SK-N-SH (cell line): ENCODE data around the gene JAG1. TPM values are rescaled to one million over a fixed set of nuclear protein-coding genes. Genes with fewer than 3 reads are reported as not detected.
"Not testable (repeated sequence)": the region's sequence is repeated elsewhere in the genome, so short reads cannot be mapped to it uniquely, and the experiment has no call there.

Experiments used
- CTCF ChIA-PET: fragments of 300-600, 350-600 bp; formaldehyde crosslinking; extraction: SDS; loops from one replicate; lab custom pipeline; 2021; lab: Yijun Ruan, JAX
- POLR2A ChIA-PET: fragments of 350-600 bp; sonication (Branson Sonifier 250); formaldehyde crosslinking; extraction: SDS; loops from one replicate; lab custom pipeline; 2020; ENCODE audit warnings: antibody characterized with exemption, inconsistent platforms; lab: Yijun Ruan, JAX
- DNase-seq: peaks from one replicate; pipeline ENCODE4 v3.0.0; 2012
- H2AFZ ChIP-seq: fragments of 200-600 bp; sonication (generic); 2 replicates; pipeline ENCODE4 v1.8.1; 2016; ENCODE audit warnings: antibody characterized with exemption, mild to moderate bottlenecking, low read depth
- H3F3A ChIP-seq: fragments of 200-600 bp; sonication (generic); replicated peaks from 2 replicates; pipeline ENCODE3; 2016; ENCODE audit warnings: antibody characterized with exemption, mild to moderate bottlenecking; ENCODE audit not compliant: insufficient read depth
- H3K27ac ChIP-seq, 2 experiments: fragments of 200-500 bp in 1 of 2; fragments of 200-600 bp in 1 of 2; sonication (Bioruptor generic) in 1 of 2; sonication (generic), shearing (Covaris generic) in 1 of 2; 2 replicates each; pipeline versions ENCODE4 v1.5.1 to v1.6.1; 2014 to 2016; ENCODE audit warnings: low read depth in 2 of 2, inconsistent platforms in 1 of 2, low read length in 1 of 2, mild to moderate bottlenecking in 1 of 2, mixed read lengths in 1 of 2
- H3K27me3 ChIP-seq: fragments of 200-600 bp; sonication (generic), shearing (Covaris generic); 2 replicates; pipeline ENCODE4 v1.6.1; 2016; ENCODE audit warnings: mixed run types; ENCODE audit not compliant: insufficient read depth
- H3K36me3 ChIP-seq, 2 experiments: fragments of 200-500 bp in 1 of 2; fragments of 200-600 bp in 1 of 2; sonication (Bioruptor generic) in 1 of 2; sonication (generic) in 1 of 2; replicated peaks in 1 of 2; 2 replicates each; pipeline versions ENCODE3 to v1.5.1; 2014 to 2016; ENCODE audit warnings: low read length in 1 of 2, mild to moderate bottlenecking in 1 of 2; ENCODE audit not compliant: insufficient read depth in 2 of 2, control insufficient read depth in 1 of 2
- H3K4me1 ChIP-seq, 2 experiments: fragments of 200-500 bp in 1 of 2; fragments of 200-600 bp in 1 of 2; sonication (Bioruptor generic) in 1 of 2; sonication (generic), shearing (Covaris generic) in 1 of 2; 2 replicates each; pipeline versions ENCODE4 v1.5.1 to v1.6.1; 2014 to 2016; ENCODE audit warnings: low read depth in 1 of 2, low read length in 1 of 2, mixed run types in 1 of 2; ENCODE audit not compliant: insufficient read depth in 2 of 2, control insufficient read depth in 1 of 2
- H3K4me2 ChIP-seq: fragments of 200-600 bp; sonication (generic), shearing (Covaris generic); 2 replicates; pipeline ENCODE4 v1.6.1; 2017; ENCODE audit warnings: mixed run types
- H3K4me3 ChIP-seq, 2 experiments: fragments of 200-500 bp in 1 of 2; fragments of 200-600 bp in 1 of 2; sonication (Bioruptor generic) in 1 of 2; sonication (generic), shearing (Covaris generic) in 1 of 2; 2 replicates each; pipeline versions ENCODE4 v1.5.1 to v1.8.1; 2014 to 2016; ENCODE audit warnings: low read depth in 2 of 2, inconsistent platforms in 1 of 2, low read length in 1 of 2, mild to moderate bottlenecking in 1 of 2, mixed read lengths in 1 of 2, moderate library complexity in 1 of 2
- H3K79me2 ChIP-seq: fragments of 200-600 bp; sonication (generic); 2 replicates; pipeline ENCODE4 v1.8.1; 2017; ENCODE audit warnings: mild to moderate bottlenecking; ENCODE audit not compliant: insufficient read depth
- H3K9ac ChIP-seq: fragments of 200-600 bp; sonication (generic); 2 replicates; pipeline ENCODE4 v1.6.1; 2017; ENCODE audit warnings: mixed run types
- H3K9me2 ChIP-seq: fragments of 200-600 bp; sonication (generic); 2 replicates; pipeline ENCODE4 v1.6.1; 2017; ENCODE audit warnings: mixed run types
- H3K9me3 ChIP-seq: fragments of 200-600 bp; sonication (generic); 2 replicates; pipeline ENCODE4 v1.6.1; 2017; ENCODE audit warnings: mixed run types, mild to moderate bottlenecking, moderate library complexity
- H4K20me1 ChIP-seq: fragments of 200-600 bp; sonication (generic); 2 replicates; pipeline ENCODE4 v1.6.1; 2017; ENCODE audit warnings: mild to moderate bottlenecking, mixed run types; ENCODE audit not compliant: insufficient read depth
- EP300 ChIP-seq, 2 experiments: IDR thresholded peaks; 2 replicates each; pipeline versions ENCODE4 v1.4.0 to v1.6.1; 2012; ENCODE audit warnings: borderline replicate concordance in 1 of 2, low read depth in 1 of 2, low read length in 1 of 2
- GABPA ChIP-seq: IDR thresholded peaks from 2 replicates; pipeline ENCODE4 v1.4.0; 2012; ENCODE audit warnings: low read depth, mild to moderate bottlenecking
- JUND ChIP-seq: IDR thresholded peaks from 2 replicates; pipeline ENCODE4 v1.4.0; 2012
- POLR2AphosphoS5 ChIP-seq: IDR thresholded peaks from 2 replicates; pipeline ENCODE4 v1.6.1; 2012; ENCODE audit warnings: low read depth, low read length
- RAD21 ChIP-seq: IDR thresholded peaks from 2 replicates; pipeline ENCODE4 v1.6.1; 2012; ENCODE audit warnings: mild to moderate bottlenecking, low read length
- REST ChIP-seq: IDR thresholded peaks from 2 replicates; pipeline ENCODE4 v1.6.1; 2012; ENCODE audit warnings: mild to moderate bottlenecking, low read depth, low read length, moderate library complexity
- RXRA ChIP-seq: IDR thresholded peaks from 2 replicates; pipeline ENCODE4 v1.4.0; 2012; ENCODE audit warnings: low read depth, mild to moderate bottlenecking, borderline replicate concordance
- TCF12 ChIP-seq: IDR thresholded peaks from 2 replicates; pipeline ENCODE4 v1.4.0; 2012
- TEAD4 ChIP-seq: IDR thresholded peaks from 2 replicates; pipeline ENCODE4 v1.4.0; 2012; ENCODE audit warnings: mild to moderate bottlenecking, borderline replicate concordance; ENCODE audit not compliant: insufficient read depth
- YY1 ChIP-seq: IDR thresholded peaks from 2 replicates; pipeline ENCODE4 v1.4.0; 2012; ENCODE audit warnings: low read depth, mild to moderate bottlenecking
- WGBS: methylation state at CpG from one replicate; pipeline ENCODE4 v1.1.6; 2017; ENCODE audit warnings: low lambda C conversion rate; 5-methylcytosine and 5-hydroxymethylcytosine counted together
- polyA plus RNA-seq, 3 experiments: library from polyadenylated mRNA; depleted of rRNA; stranded (reverse); fragments of >200 nt; gene quantifications; 2 replicates each; pipeline ENCODE4 v1.2.3, GENCODE V29; 2012
- TF ChIP-seq, protein P1 (sequence below): fragments of 200-600 bp; sonication (generic); IDR thresholded peaks from 2 replicates; pipeline ENCODE4 v1.6.1; 2017; ENCODE audit warnings: antibody characterized with exemption, mild to moderate bottlenecking, moderate library complexity
- TF ChIP-seq, protein P2 (sequence below): fragments of 150-350 bp; IDR thresholded peaks from 2 replicates; pipeline ENCODE4 v1.6.1; 2017; ENCODE audit warnings: antibody characterized with exemption, low read length, low read depth, borderline replicate concordance

JAG1 gene
- polyA plus RNA-seq, 1 of the 3 experiments (the other 2 are of a cell fraction) = 6.0 TPM

DNA sequence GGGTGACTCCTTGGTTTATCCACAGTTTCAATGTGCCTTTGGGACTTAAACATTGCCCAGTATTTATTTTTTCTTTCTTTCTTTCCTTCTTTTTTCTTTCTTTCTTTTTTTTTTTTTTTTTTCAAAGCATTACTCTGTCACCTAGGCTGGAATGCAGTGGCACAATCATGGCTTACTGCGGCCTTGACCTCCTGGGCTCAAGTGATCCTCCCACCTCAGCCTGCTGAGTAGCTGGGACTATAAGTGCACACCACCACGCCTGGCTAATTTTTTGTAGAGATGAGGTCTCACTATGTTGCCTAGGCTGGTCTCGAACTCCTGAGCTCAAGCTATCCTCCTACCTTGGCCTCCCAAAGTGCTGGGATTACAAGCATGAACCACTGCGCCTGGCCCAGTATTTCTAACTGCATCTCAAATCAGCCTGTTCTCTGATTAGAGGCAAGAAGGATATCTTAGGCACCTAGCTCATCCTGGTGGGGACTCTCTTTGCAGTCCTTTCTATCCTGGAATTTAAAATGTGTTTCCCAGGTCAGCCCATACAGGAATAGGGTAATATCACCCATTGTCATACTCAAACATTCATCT, 56.2 kb downstream of the JAG1 start:
- H3K27ac ChIP-seq, DNase-seq, H3K9me3 ChIP-seq, H3K79me2 ChIP-seq, H4K20me1 ChIP-seq, H3K4me3 ChIP-seq, H2AFZ ChIP-seq, H3K9me2 ChIP-seq, H3K9ac ChIP-seq, H3K4me2 ChIP-seq, H3K4me1 ChIP-seq, POLR2A ChIA-PET, H3K27me3 ChIP-seq, H3K36me3 ChIP-seq: not testable (repeated sequence)
- CTCF ChIA-PET = interaction anchor here (0.7 kb wide), 1 partner anchor 16 kb away, joined by 3 read pairs; no protein-coding TSS in a partner anchor
- 100% methylated on average over 4 of the region's 4 CpGs for WGBS
- peaks cover 13% of the 10 kb centered on the region for H3F3A ChIP-seq

DNA sequence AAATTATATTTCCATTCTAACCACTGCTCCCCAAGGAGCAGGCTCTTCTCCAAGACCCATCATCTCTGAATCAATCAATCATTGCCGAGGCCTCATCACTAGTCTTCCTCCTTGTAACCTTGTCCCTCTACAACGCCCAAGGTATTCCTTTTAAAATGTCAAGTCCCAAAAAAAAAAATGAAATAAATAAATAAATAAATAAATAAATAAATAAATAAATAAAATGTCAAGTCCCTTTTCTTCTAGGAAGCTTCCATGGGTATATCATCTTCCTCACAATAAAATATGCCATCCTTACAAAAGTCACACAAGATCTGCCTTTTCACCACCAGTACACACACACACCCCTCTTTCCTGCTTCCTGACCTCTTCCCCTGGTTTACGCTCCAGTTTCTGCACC, 57.6 kb downstream of the JAG1 start:
- no peaks in the 10 kb centered on the region for H4K20me1 ChIP-seq
- DNase-seq = no peak
- H3F3A ChIP-seq = peaks cover 3% of the 10 kb centered on the region
- H3K27ac ChIP-seq = no peak overlapping the region
- H3K9me2 ChIP-seq = no peaks in the 10 kb centered on the region
- peaks cover 10 to 11% of the 10 kb centered on the region in 2 experiments for H3K4me1 ChIP-seq
- no peaks in the 10 kb centered on the region for H3K36me3 ChIP-seq
- no peak for TF ChIP-seq TCF12
- no peak for TF ChIP-seq YY1
- no peak for TF ChIP-seq POLR2AphosphoS5
- no peak for TF ChIP-seq EP300 (IDR thresholded peaks at IDR 0.05; ENCODE audit: borderline replicate concordance in 1 of 2, low read depth in 1 of 2, low read length in 1 of 2)
- no peak for TF ChIP-seq JUND
- TF ChIP-seq RAD21 = no peak
- no peak for TF ChIP-seq REST
- no peak for TF ChIP-seq TEAD4
- TF ChIP-seq GABPA = no peak
- TF ChIP-seq, protein P1, sequence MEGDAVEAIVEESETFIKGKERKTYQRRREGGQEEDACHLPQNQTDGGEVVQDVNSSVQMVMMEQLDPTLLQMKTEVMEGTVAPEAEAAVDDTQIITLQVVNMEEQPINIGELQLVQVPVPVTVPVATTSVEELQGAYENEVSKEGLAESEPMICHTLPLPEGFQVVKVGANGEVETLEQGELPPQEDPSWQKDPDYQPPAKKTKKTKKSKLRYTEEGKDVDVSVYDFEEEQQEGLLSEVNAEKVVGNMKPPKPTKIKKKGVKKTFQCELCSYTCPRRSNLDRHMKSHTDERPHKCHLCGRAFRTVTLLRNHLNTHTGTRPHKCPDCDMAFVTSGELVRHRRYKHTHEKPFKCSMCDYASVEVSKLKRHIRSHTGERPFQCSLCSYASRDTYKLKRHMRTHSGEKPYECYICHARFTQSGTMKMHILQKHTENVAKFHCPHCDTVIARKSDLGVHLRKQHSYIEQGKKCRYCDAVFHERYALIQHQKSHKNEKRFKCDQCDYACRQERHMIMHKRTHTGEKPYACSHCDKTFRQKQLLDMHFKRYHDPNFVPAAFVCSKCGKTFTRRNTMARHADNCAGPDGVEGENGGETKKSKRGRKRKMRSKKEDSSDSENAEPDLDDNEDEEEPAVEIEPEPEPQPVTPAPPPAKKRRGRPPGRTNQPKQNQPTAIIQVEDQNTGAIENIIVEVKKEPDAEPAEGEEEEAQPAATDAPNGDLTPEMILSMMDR = no peak
- no peak for TF ChIP-seq RXRA
- TF ChIP-seq, protein P2, sequence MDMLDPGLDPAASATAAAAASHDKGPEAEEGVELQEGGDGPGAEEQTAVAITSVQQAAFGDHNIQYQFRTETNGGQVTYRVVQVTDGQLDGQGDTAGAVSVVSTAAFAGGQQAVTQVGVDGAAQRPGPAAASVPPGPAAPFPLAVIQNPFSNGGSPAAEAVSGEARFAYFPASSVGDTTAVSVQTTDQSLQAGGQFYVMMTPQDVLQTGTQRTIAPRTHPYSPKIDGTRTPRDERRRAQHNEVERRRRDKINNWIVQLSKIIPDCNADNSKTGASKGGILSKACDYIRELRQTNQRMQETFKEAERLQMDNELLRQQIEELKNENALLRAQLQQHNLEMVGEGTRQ = no peak
- no peak overlapping the region for H3K4me2 ChIP-seq
- no peaks in the 10 kb centered on the region for H3K27me3 ChIP-seq
- H3K9me3 ChIP-seq = no peaks in the 10 kb centered on the region
- H3K4me3 ChIP-seq = no peak overlapping the region
- POLR2A ChIA-PET = no interaction called here
- no peaks in the 10 kb centered on the region for H3K79me2 ChIP-seq
- no peak overlapping the region for H2AFZ ChIP-seq
- 92% methylated on average over 3 of the region's 3 CpGs for WGBS
- CTCF ChIA-PET = no interaction called here
- H3K9ac ChIP-seq = no peak overlapping the region
